KMS-11 (cell line): ENCODE results near the gene MAP3K2.

Experiments used
- H2AFZ ChIP-seq: fragments of 200-600 bp; sonication (generic); 2 replicates; pipeline ENCODE4 v1.6.1; 2016; ENCODE audit warnings: antibody characterized with exemption, mixed run types, low read depth
- H3K27ac ChIP-seq: fragments of 200-600 bp; sonication (generic); 2 replicates; pipeline ENCODE4 v1.6.1; 2016; ENCODE audit warnings: mild to moderate bottlenecking, mixed run types
- H3K27me3 ChIP-seq: fragments of 200-600 bp; sonication (generic); 2 replicates; pipeline ENCODE4 v1.6.1; 2017; ENCODE audit warnings: mild to moderate bottlenecking, low read depth, mixed run types, moderate library complexity; ENCODE audit not compliant: insufficient read depth
- H3K36me3 ChIP-seq: fragments of 200-600 bp; sonication (generic); 2 replicates; pipeline ENCODE4 v1.6.1; 2017; ENCODE audit warnings: mild to moderate bottlenecking, mixed run types; ENCODE audit not compliant: insufficient read depth
- H3K4me1 ChIP-seq: fragments of 200-600 bp; sonication (generic); 2 replicates; pipeline ENCODE4 v1.6.1; 2016; ENCODE audit warnings: mild to moderate bottlenecking, low read depth, mixed run types; ENCODE audit not compliant: poor library complexity, severe bottlenecking
- H3K4me2 ChIP-seq: fragments of 200-600 bp; sonication (generic); 2 replicates; pipeline ENCODE4 v1.7.0; 2016; ENCODE audit warnings: mild to moderate bottlenecking, mixed run types
- H3K4me3 ChIP-seq: fragments of 200-600 bp; sonication (generic); IDR thresholded peaks from 2 replicates; pipeline ENCODE4 v1.6.1; 2017; ENCODE audit warnings: low read depth, low read length, mixed read lengths; ENCODE audit not compliant: insufficient read depth
- H3K79me2 ChIP-seq: fragments of 200-600 bp; sonication (generic); 2 replicates; pipeline ENCODE4 v1.6.1; 2016; ENCODE audit warnings: low read depth, mixed run types; ENCODE audit not compliant: insufficient read depth
- H3K9ac ChIP-seq: fragments of 200-600 bp; sonication (generic); 2 replicates; pipeline ENCODE4 v1.6.1; 2016; ENCODE audit warnings: mild to moderate bottlenecking, mixed run types
- H4K20me1 ChIP-seq: fragments of 200-600 bp; sonication (generic); 2 replicates; pipeline ENCODE4 v1.6.1; 2016; ENCODE audit warnings: mild to moderate bottlenecking, mixed run types; ENCODE audit not compliant: insufficient read depth
- CTCF ChIP-seq: fragments of 200-600 bp; sonication (generic); conservative IDR thresholded peaks from 2 replicates; pipeline ENCODE4 v1.6.1; 2017; ENCODE audit warnings: low read depth, mild to moderate bottlenecking, antibody characterized with exemption, low read length, moderate library complexity, mixed read lengths

Gene MAP3K2

DNA sequence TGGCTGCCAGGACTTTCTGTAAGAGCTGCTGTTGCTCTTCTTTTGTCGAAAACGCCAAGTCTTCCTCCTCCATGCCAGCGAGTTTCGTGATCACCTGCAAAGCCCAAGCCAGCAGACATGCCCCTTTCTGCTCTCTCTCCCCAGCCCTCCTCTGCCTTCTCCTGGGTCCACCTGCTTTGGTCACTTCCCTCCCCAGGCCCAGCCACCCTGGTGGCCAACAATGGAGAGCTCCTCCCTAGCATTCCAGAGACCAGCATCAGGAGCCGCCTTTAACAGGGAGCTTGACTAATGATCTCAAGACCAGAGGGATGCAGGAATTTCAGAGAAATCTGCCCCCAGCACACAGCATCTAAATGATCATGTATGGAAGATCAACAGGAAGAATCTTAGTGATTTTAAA is 128.4 kb downstream of the MAP3K2 start:
- H3K4me2 ChIP-seq = no peak overlapping the region
- no peak overlapping the region for H2AFZ ChIP-seq
- no peak overlapping the region for H3K4me3 ChIP-seq
- no peaks in the 10 kb centered on the region for H3K27me3 ChIP-seq
- H3K36me3 ChIP-seq = no peaks in the 10 kb centered on the region
- H4K20me1 ChIP-seq = no peaks in the 10 kb centered on the region
- H3K4me1 ChIP-seq = no peaks in the 10 kb centered on the region
- H3K27ac ChIP-seq = no peak overlapping the region
- no peak for TF ChIP-seq CTCF
- no peaks in the 10 kb centered on the region for H3K79me2 ChIP-seq
- no peak overlapping the region for H3K9ac ChIP-seq

GRCh38 chr2:127256866-127257265 is 130.9 kb downstream of the MAP3K2 start:
- H4K20me1 ChIP-seq = no peaks in the 10 kb centered on the region
- TF ChIP-seq CTCF = no peak
- no peaks in the 10 kb centered on the region for H3K79me2 ChIP-seq
- no peaks in the 10 kb centered on the region for H3K4me1 ChIP-seq
- H3K9ac ChIP-seq = no peak overlapping the region
- no peak overlapping the region for H3K4me2 ChIP-seq
- H2AFZ ChIP-seq = no peak overlapping the region
- H3K27ac ChIP-seq = no peak overlapping the region
- H3K4me3 ChIP-seq = no peak overlapping the region
- H3K36me3 ChIP-seq = no peaks in the 10 kb centered on the region
- no peaks in the 10 kb centered on the region for H3K27me3 ChIP-seq

DNA sequence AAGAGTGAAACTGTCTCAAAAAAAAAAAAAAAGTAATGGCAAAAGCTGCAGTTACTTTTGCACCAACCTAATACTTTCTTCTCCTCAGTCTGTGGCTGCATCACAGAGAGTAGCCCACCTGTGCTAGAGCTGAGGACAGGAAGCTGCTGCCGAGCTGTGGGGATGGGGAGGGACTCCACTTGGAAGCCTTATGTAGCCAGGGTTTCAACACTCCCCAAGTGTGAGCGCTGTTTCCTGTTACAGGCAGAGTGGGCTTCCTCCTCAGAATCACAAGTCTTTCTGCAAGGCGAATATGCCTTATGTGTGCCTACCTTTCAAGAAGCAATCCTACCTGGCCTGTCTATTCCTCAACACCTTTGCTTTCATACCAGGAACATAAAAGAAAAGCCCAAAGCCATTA is 131.4 kb downstream of the MAP3K2 start:
- Histone ChIP-seq H3K27me3 (no peaks in the 10 kb centered on the region), H3K4me1 (no peaks in the 10 kb centered on the region), H3K27ac (no peak overlapping the region), H3K36me3 (no peaks in the 10 kb centered on the region), H3K4me3 (no peak overlapping the region), H3K4me2 (no peak overlapping the region), H3K9ac (no peak overlapping the region), H3K79me2 (no peaks in the 10 kb centered on the region), H4K20me1 (no peaks in the 10 kb centered on the region), H2AFZ (no peak overlapping the region)
- no peak for TF ChIP-seq CTCF

- Histone ChIP-seq H3K4me1 (no peaks in the 10 kb centered on the region), H4K20me1 (no peaks in the 10 kb centered on the region), H3K79me2 (no peaks in the 10 kb centered on the region), H3K27ac (no peak overlapping the region), H3K36me3 (no peaks in the 10 kb centered on the region), H3K4me3 (no peak overlapping the region), H3K4me2 (no peak overlapping the region), H2AFZ (no peak overlapping the region), H3K27me3 (no peaks in the 10 kb centered on the region), H3K9ac (no peak overlapping the region)
- TF ChIP-seq CTCF = no peak
Measured at GRCh38 chr2:127255721-127256120, 132.1 kb downstream of the MAP3K2 start.

GRCh38 chr2:127255146-127255545 is 132.6 kb downstream of the MAP3K2 start:
- Histone ChIP-seq H3K36me3 (no peaks in the 10 kb centered on the region), H4K20me1 (no peaks in the 10 kb centered on the region), H2AFZ (no peak overlapping the region), H3K79me2 (no peaks in the 10 kb centered on the region), H3K27ac (no peak overlapping the region), H3K27me3 (no peaks in the 10 kb centered on the region), H3K9ac (no peak overlapping the region), H3K4me1 (no peaks in the 10 kb centered on the region), H3K4me2 (no peak overlapping the region), H3K4me3 (no peak overlapping the region)
- no peak for TF ChIP-seq CTCF
